Thymus (tissue), 11 donors: ENCODE results near the gene TRAPPC3. TPM values are rescaled to one million over a fixed set of nuclear protein-coding genes. Genes with fewer than 3 reads are reported as not detected.

Source experiments
- DNase-seq, 9 donors: peaks; one replicate each; pipeline ENCODE4 v3.0.0-alpha.2; 2013; ENCODE audit warnings: low spot score in 9 of 9, low read depth in 6 of 9, missing footprints in 1 of 9
- H3K27ac ChIP-seq, 2 donors: one replicate each; pipeline ENCODE4 v1.5.1; 2013; ENCODE audit warnings: control low read depth in 1 of 2, low read depth in 1 of 2, low read length in 1 of 2, mild to moderate bottlenecking in 1 of 2, moderate library complexity in 1 of 2
- H3K27me3 ChIP-seq, 2 donors: one replicate each; pipeline ENCODE4 v1.5.1; 2013; ENCODE audit warnings: low read length in 1 of 2; ENCODE audit not compliant: control insufficient read depth in 2 of 2, insufficient read depth in 1 of 2
- H3K36me3 ChIP-seq, 2 donors: one replicate each; pipeline ENCODE4 v1.5.1; 2013; ENCODE audit warnings: low read length in 1 of 2, mild to moderate bottlenecking in 1 of 2, moderate library complexity in 1 of 2; ENCODE audit not compliant: control insufficient read depth in 2 of 2, insufficient read depth in 2 of 2
- H3K4me1 ChIP-seq, 2 donors: one replicate each; pipeline ENCODE4 v1.5.1; 2013; ENCODE audit warnings: low read length in 2 of 2; ENCODE audit not compliant: control insufficient read depth in 2 of 2, insufficient read depth in 2 of 2
- H3K4me3 ChIP-seq, 2 donors: one replicate each; pipeline ENCODE4 v1.5.1; 2013; ENCODE audit warnings: low read length in 2 of 2, control low read depth in 1 of 2, mild to moderate bottlenecking in 1 of 2
- H3K9me3 ChIP-seq, 2 donors: one replicate each; pipeline ENCODE4 v1.5.1; 2013; ENCODE audit warnings: low read length in 1 of 2, mild to moderate bottlenecking in 1 of 2; ENCODE audit not compliant: control insufficient read depth in 2 of 2, insufficient read depth in 1 of 2
- WGBS: extraction: QIAGEN DNeasy Blood & Tissue Kit; methylation state at CpG from one replicate; pipeline ENCODE4 v1.1.7; 2013; 5-methylcytosine and 5-hydroxymethylcytosine counted together
- polyA plus RNA-seq: library from polyadenylated mRNA; stranded (reverse); fragments of 200-250 nt; gene quantifications from one replicate; pipeline ENCODE4 v1.2.3, GENCODE V29; 2013
- total RNA-seq: library from RNA; stranded (reverse); fragments of 120-200 nt; gene quantifications from one replicate; pipeline ENCODE4 v1.2.4, GENCODE V29; 2013
- donor health status: healthy.

The TRAPPC3 gene
- total and polyA plus RNA-seq, 2 donors: 73.6 to 77.7 TPM

DNA sequence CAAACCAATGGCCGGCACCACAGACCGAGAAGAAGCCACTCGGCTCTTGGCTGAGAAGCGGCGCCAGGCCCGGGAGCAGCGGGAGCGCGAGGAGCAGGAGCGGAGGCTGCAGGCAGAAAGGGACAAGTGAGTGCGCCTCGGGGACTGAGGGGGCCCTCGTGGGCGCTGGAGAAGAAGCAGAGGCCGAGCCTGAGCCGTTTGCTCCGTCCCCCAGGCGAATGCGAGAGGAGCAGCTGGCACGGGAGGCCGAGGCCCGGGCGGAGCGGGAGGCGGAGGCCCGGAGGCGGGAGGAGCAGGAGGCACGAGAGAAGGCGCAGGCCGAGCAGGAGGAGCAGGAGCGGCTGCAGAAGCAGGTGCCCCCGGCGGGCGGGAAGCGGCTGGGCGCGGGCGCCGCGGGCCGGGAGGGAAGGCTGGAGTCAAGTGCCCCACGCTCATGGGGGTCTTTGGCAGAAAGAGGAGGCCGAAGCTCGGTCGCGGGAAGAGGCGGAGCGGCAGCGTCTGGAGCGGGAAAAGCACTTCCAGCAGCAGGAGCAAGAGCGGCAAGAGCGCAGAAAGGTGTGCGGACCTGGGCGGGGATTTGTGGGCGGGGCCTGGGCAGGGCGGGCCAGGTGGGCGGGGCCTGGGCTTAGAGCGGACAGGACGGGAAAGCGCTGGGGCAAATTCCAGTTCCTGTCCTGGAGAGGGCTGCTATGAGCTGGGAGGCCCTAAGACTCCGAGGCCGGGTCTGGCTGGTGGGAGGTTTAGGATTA lies 29.4 kb upstream of the TRAPPC3 start:
- no peak overlapping the region for H3K4me3 ChIP-seq
- no peak overlapping the region for H3K27ac ChIP-seq
- H3K9me3 ChIP-seq: no peaks in the 10 kb centered on the region
- no peaks in the 10 kb centered on the region for H3K27me3 ChIP-seq
- DNase-seq: no peak
- peaks cover 69 to 79% of the 10 kb centered on the region in 2 donors for H3K36me3 ChIP-seq
- H3K4me1 ChIP-seq: peaks cover 0 to 8% of the 10 kb centered on the region in 2 donors
- 97% methylated on average over 62 of the region's 62 CpGs for WGBS

DNA sequence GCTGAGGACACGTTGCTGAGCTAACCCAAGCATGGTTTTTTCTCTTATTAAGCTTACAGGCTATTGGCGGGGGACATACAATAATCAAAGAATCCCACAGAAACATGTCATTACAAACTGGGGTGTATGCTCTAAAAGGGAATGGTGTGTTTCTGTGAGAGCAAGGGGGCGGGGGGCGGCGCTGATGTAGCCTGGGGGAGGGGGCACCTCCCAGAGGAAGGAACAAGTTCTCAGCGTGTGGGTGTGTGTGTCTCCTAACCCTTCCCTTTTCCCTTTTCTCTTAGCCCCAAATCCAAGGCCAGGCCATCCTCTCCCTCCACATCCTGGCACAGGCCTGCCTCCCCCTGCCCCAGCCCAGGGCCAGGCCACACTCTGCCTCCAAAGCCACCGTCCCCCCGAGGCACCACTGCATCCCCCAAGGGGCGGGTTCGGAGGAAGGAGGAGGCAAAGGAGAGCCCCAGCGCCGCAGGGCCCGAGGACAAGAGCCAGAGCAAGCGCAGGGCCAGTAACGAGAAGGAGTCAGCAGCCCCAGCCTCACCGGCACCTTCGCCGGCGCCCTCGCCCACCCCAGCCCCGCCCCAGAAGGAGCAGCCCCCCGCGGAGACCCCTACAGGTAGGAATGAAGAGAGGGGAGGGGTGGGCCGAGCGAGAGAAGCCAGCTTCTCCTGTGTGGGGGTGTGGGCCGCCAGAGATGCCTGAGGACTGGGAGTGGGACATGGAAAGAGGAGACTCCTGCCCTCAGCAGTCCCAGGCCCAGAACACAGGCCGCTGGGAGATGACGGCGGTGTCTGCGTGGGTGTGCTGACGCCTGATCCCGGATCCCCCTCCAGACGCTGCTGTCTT lies 28.5 kb upstream of the TRAPPC3 start:
- WGBS: 95% methylated on average over 33 of the region's 33 CpGs
- H3K9me3 ChIP-seq: no peaks in the 10 kb centered on the region
- peaks cover 0 to 8% of the 10 kb centered on the region in 2 donors for H3K4me1 ChIP-seq
- no peak overlapping the region for H3K4me3 ChIP-seq
- peaks cover 77 to 87% of the 10 kb centered on the region in 2 donors for H3K36me3 ChIP-seq
- H3K27ac ChIP-seq: no peak overlapping the region
- no peak for DNase-seq
- no peaks in the 10 kb centered on the region for H3K27me3 ChIP-seq

DNA sequence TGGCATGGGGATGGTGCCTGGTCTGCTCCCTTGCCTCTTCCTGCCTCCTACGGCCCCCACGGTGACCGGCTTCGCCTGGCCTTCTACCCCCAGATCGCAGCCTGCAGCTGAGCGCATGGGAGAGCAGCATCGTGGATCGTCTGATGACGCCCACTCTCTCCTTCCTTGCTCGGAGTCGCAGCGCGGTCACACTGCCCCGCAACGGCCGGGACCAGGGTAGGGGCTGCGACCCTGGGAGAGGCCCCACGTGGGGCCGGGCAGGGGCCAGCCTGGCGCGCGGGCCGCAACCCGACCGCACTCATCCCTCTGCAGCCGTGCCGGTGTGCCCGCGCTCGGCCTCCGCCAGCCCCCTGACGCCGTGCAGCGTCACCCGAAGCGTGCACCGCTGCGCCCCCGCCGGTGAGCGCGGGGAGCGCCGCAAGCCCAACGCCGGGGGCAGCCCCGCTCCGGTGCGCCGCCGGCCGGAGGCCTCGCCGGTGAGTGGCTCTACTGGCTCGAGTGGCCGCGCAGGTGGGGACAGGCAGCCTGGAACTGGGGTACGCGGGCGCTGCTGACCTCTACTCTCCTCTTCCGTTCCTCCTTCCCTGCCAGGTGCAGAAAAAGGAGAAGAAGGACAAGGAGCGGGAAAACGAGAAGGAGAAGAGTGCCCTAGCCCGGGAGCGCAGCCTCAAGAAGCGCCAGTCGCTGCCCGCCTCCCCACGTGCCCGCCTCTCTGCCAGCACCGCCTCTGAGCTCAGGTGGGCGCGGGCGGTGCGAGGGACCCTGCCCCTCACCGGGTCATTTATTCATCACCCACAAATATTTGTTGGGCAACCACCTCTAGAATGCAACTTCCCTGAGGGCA lies 27.0 kb upstream of the TRAPPC3 start:
- H3K27ac ChIP-seq: no peak overlapping the region
- WGBS: 97% methylated on average over 76 of the region's 76 CpGs

DNA sequence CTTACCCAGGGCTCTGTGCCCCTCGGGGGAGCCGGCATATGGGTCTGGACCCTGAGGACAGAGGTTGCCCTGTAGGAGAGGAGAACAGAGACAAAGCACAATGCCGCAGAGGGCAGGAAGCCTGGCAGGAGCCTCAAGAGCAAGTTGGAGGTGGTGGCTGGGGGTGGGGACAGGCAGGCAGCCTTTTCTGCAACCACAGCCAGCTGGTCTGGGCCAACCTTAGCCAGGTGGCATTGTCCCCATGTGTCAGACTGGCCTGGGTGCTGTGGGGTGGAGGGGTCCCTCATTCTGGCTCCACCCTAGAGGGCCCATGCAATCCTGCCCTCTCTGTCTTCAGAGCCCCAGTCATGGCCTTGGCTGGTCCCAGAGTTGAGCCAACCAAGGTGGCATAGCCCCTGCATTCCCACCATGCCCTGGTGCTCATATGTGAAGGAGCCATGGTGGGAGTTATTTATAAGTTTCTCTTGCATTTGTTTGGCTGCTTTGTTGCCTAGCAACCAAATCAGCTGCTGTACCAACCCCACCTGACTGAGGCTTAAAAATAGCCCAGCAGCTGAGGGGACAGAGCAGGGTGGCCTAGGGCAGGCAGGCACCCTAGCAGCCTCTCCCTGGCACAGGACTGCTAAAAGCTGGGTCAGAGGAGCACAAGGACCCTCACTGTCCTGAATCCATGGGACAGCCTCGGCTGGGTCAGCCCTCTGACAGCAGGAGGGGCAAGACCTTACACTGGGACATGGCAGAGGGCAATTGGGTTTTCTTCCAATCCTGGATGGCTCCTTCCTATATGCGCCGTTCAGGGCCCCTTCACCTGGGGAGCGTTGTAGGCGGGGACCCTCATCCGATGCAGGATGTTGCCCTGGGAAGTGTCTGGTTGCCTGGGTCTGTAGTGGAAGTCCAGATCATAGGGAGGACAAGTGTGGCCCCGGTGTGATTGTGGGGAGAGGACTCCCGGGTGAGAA lies 26.1 kb upstream of the TRAPPC3 start:
- H3K4me1 ChIP-seq: peaks cover 0 to 8% of the 10 kb centered on the region in 2 donors
- H3K4me3 ChIP-seq: no peak overlapping the region
- DNase-seq: peak in 1 of 9 donors; percentile 21
- H3K27me3 ChIP-seq: no peaks in the 10 kb centered on the region
- peaks cover 89 to 100% of the 10 kb centered on the region in 2 donors for H3K36me3 ChIP-seq
- no peaks in the 10 kb centered on the region for H3K9me3 ChIP-seq
- H3K27ac ChIP-seq: peak overlapping the region in 1 of 2 donors; percentile 8
- 91% methylated on average over 11 of the region's 11 CpGs for WGBS

More for the DNA sequence above, 27.0 kb upstream of the TRAPPC3 start:
- Histone ChIP-seq H3K36me3 (peaks cover 89 to 98% of the 10 kb centered on the region in 2 donors), H3K9me3 (no peaks in the 10 kb centered on the region), H3K4me3 (no peak overlapping the region), H3K4me1 (peaks cover 0 to 8% of the 10 kb centered on the region in 2 donors), H3K27me3 (no peaks in the 10 kb centered on the region)
- no peak for DNase-seq

DNA sequence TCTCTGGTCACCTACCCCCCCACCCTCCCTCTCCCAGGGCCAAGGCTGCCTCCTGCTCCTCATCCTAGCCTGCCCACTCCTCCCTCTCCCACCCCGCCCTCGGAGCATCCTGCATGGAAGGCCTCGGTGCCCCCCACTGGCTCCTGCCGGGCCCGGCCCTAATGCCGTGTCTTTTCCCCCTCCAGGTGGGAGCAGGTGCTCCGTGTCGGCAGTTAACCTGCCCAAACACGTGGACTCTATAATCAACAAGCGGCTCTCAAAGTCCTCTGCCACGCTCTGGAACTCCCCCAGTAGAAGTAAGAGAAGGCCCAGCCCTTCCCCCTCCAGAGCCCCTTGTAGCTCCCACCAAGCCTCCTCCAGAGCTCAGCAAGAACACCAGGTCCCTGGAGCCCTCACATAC lies 25.4 kb upstream of the TRAPPC3 start:
- no peak for DNase-seq
- H3K4me1 ChIP-seq: peaks cover 0 to 8% of the 10 kb centered on the region in 2 donors
- no peaks in the 10 kb centered on the region for H3K9me3 ChIP-seq
- no peak overlapping the region for H3K4me3 ChIP-seq
- H3K36me3 ChIP-seq: peaks cover 89 to 95% of the 10 kb centered on the region in 2 donors
- 94% methylated on average over 11 of the region's 11 CpGs for WGBS
- H3K27ac ChIP-seq: peak overlapping the region in 1 of 2 donors; percentile 8
- no peaks in the 10 kb centered on the region for H3K27me3 ChIP-seq

DNA sequence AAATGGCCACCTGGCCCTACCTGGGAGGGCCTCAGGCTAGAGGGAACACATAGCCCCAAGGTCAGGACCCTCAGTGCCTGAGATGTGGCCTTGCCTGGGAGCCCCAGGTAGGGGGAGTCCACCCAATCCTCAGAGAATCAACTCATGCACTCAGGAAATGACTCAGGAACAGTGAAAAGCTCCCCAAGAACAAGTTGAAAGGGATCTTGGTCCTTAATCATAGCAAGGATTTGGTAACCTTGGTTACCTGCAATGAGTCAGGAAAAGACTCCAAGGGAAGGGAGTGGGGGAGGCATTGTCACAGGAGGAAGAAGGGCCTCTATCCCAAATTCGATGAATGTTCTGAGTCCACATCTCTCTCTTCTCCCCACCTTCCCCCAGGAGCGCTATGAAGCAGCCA lies 23.7 kb upstream of the TRAPPC3 start:
- H3K9me3 ChIP-seq: no peaks in the 10 kb centered on the region
- H3K36me3 ChIP-seq: peaks cover 80 to 85% of the 10 kb centered on the region in 2 donors
- 98% methylated on average over 2 of the region's 2 CpGs for WGBS
- no peak overlapping the region for H3K27ac ChIP-seq
- H3K4me3 ChIP-seq: no peak overlapping the region
- H3K4me1 ChIP-seq: peaks cover 0 to 8% of the 10 kb centered on the region in 2 donors
- no peak for DNase-seq
- no peaks in the 10 kb centered on the region for H3K27me3 ChIP-seq

DNA sequence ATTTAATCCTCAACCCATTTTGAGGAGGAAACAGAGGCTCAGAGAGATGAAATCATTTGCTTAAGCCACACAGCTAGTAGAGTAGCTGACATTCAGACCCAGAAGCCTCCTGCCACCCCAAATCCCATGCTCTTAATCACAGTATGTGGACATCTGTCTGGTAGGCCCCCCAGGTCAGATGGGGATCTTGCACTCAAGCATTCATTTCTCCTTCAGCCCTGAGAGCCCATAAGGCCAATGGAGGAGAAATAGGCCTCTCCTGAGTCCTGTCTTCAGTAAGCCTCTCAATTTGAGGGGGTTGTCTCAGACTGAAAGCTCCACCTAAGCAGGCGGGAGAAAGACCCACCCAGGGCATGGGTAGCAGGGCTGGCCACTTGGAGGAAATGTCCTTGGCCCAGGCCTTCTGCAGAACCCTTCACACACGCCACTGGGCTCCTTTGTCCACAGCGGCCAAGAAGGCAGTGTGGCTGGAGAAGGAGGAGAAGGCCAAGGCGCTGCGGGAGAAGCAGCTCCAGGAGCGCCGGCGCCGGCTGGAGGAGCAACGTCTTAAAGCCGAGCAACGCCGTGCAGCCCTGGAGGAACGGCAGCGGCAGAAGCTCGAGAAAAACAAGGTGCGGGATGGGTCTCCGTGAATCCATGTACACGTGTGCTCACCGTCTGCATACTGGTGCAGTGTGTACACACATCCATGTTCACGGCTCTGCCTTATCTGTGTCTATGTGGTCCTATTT lies 22.9 kb upstream of the TRAPPC3 start:
- Histone ChIP-seq H3K27me3 (no peaks in the 10 kb centered on the region), H3K36me3 (peaks cover 79 to 81% of the 10 kb centered on the region in 2 donors), H3K4me1 (peaks cover 0 to 8% of the 10 kb centered on the region in 2 donors), H3K27ac (no peak overlapping the region), H3K9me3 (no peaks in the 10 kb centered on the region), H3K4me3 (no peak overlapping the region)
- DNase-seq: no peak
- 97% methylated on average over 21 of the region's 21 CpGs for WGBS
